Esophagus squamous epithelium (tissue), 4 donors: Measurements from ENCODE around the gene PRR33.
"Not testable (repeated sequence)": the region's sequence is repeated elsewhere in the genome, so short reads cannot be mapped to it uniquely, and the experiment has no call there.

Experiments used
- CTCF ChIP-seq, 6 experiments: fragments of 450-650 bp in 4 of 6; fragments of 200-600 bp in 2 of 6; sonication (generic) in 2 of 6; IDR thresholded peaks; one replicate each; pipeline ENCODE4 v1.5.1; 2016 to 2019; ENCODE audit warnings: antibody characterized with exemption in 6 of 6, mild to moderate bottlenecking in 4 of 6, moderate library complexity in 4 of 6
- POLR2A ChIP-seq, 4 donors: fragments of 450-650 bp; IDR thresholded peaks; one replicate each; pipeline ENCODE4 v1.6.1; 2017; ENCODE audit warnings: antibody characterized with exemption in 4 of 4, mild to moderate bottlenecking in 4 of 4, moderate library complexity in 3 of 4

GRCh38 chr11:1939788-1940187 is 48.1 kb upstream of the PRR33 start:
- not testable (repeated sequence) for TF ChIP-seq CTCF, POLR2A (IDR thresholded peaks at IDR 0.05)
